Panc1 (cell line): Measurements from ENCODE around the gene CPNE4. TPM values are rescaled to one million over a fixed set of nuclear protein-coding genes. Genes with fewer than 3 reads are reported as not detected.
A peak's percentile ranks its signal among the peaks of the same experiment; 100 is the strongest.

Experiments used
- ATAC-seq: fragments of 200-7000 bp; cut with Tn5 transposase; 2 replicates; pipeline ENCODE4 v1.9.1; 2020; ENCODE audit warnings: mild to moderate bottlenecking, moderate library complexity
- BruUV-seq: library from RNA; stranded (reverse); fragments of 400-500 nt; replicated peaks from 2 replicates; lab custom pipeline; 2021; lab: Mats Ljungman, UMichigan
- CTCF ChIA-PET: fragments of 300-600 bp; sonication (Branson Sonifier 250); formaldehyde crosslinking; loops from one replicate; lab custom pipeline; 2022; ENCODE audit warnings: antibody characterized with exemption; lab: Charles Lee
- POLR2A ChIA-PET: fragments of 300-600 bp; sonication (Branson Sonifier 250); formaldehyde crosslinking; loops from one replicate; lab custom pipeline; 2022; ENCODE audit warnings: antibody characterized with exemption; lab: Charles Lee
- DNase-seq: peaks from one replicate; pipeline ENCODE4 v3.0.0-alpha.2; 2010; ENCODE audit warnings: low read depth, low spot score
- H3K27ac ChIP-seq: 2 replicates; pipeline ENCODE4 v1.5.1; 2011; ENCODE audit warnings: mild to moderate bottlenecking, low read length, inconsistent platforms
- H3K27me3 ChIP-seq: fragments of 200-500 bp; sonication (Bioruptor generic); 2 replicates; pipeline ENCODE4 v1.6.0; 2014; ENCODE audit warnings: low read length, inconsistent platforms; ENCODE audit not compliant: control insufficient read depth, insufficient read depth
- H3K36me3 ChIP-seq: fragments of 200-500 bp; sonication (Bioruptor generic); 2 replicates; pipeline ENCODE4 v1.5.1; 2014; ENCODE audit warnings: inconsistent platforms, mild to moderate bottlenecking, low read length, moderate library complexity; ENCODE audit not compliant: control insufficient read depth, insufficient read depth
- H3K4me1 ChIP-seq: 2 replicates; pipeline ENCODE4 v1.5.1; 2011; ENCODE audit warnings: inconsistent platforms, mild to moderate bottlenecking, low read length, moderate library complexity; ENCODE audit not compliant: control insufficient read depth, insufficient read depth
- H3K4me3 ChIP-seq, 2 experiments: 2 replicates each; pipeline ENCODE4 v1.5.1; 2011 to 2012; ENCODE audit warnings: low read depth in 2 of 2, low read length in 2 of 2, mild to moderate bottlenecking in 2 of 2, inconsistent platforms in 1 of 2, moderate library complexity in 1 of 2
- H3K9me3 ChIP-seq: fragments of 200-500 bp; sonication (Bioruptor generic); 2 replicates; pipeline ENCODE4 v1.5.1; 2014; ENCODE audit warnings: low read depth, mild to moderate bottlenecking, inconsistent platforms, low read length, moderate library complexity; ENCODE audit not compliant: control insufficient read depth, insufficient read depth
- POLR2AphosphoS5 ChIP-seq: IDR thresholded peaks from 2 replicates; pipeline ENCODE4 v1.6.1; 2012; ENCODE audit warnings: mild to moderate bottlenecking, low read depth, low read length, moderate library complexity
- REST ChIP-seq, 2 experiments: IDR thresholded peaks; 2 replicates each; pipeline ENCODE4 v1.6.1; 2011 to 2012; ENCODE audit warnings: low read depth in 2 of 2, control low read depth in 1 of 2, low read length in 1 of 2, mild to moderate bottlenecking in 1 of 2, moderate library complexity in 1 of 2; ENCODE audit not compliant: insufficient read depth in 1 of 2
- SIN3A ChIP-seq: IDR thresholded peaks from 2 replicates; pipeline ENCODE4 v1.6.1; 2012; ENCODE audit warnings: low read depth, mild to moderate bottlenecking, low read length, moderate library complexity, borderline replicate concordance; ENCODE audit not compliant: insufficient read depth
- TCF7L2 ChIP-seq: IDR thresholded peaks from 2 replicates; pipeline ENCODE4 v1.6.1; 2011; ENCODE audit warnings: mild to moderate bottlenecking, low read depth, low read length, inconsistent platforms
- in situ Hi-C: cut with HindIII; loops from 2 replicates; pipeline ENCODE4 v1.10.0; 2016; ENCODE audit warnings: low sequenced_read_pairs, low pct_unique_long_range_greater_than_20kb
- intact Hi-C: fragments of 100-400 bp; cut with micrococcal nuclease; formaldehyde crosslinking; loops from one replicate; pipeline ENCODE4 v1.10.0; 2022; ENCODE audit not compliant: unreplicated experiment
- total RNA-seq: library from RNA; stranded (reverse); gene quantifications from one replicate; pipeline ENCODE4 v1.2.1, GENCODE V29; 2021; ENCODE audit not compliant: unreplicated experiment
- TF ChIP-seq, protein P1 (sequence below): fragments of 450-650 bp; IDR thresholded peaks from 2 replicates; pipeline ENCODE4 v1.5.1; 2017; ENCODE audit warnings: mild to moderate bottlenecking

The CPNE4 gene
- total RNA-seq, 1 experiment from 2014 or later: not detected

DNA sequence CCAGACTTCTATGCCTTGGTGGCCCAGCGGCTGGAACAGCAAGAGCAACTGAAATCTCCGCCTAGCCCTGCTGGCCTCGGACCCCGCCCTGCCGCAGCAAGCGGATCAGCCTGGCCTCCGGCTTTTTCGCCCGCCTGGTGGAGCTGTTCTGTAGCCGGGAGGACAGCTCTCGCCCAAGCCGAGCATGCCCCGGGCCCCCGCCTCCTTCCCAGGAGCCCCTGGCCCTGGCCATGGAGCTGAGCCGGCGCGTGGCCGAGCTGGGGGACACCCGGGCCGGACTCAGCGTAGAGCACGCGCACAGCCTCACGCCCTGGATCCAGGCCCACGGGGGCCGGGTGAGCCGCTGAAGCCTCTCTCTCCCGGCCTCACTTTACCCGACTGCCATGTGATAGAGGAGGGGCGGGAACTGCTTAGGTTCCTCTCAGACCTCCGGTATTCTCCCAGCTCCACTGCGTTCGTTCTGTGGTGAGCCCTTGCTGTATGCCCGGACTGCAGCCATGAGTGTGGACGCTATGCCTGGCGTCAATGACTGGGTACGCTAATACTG, 507.9 kb downstream of the CPNE4 start:
- in situ Hi-C loops: no loop called here
- CTCF ChIA-PET: no interaction called here

GRCh38 chr3:131518680-131519079, 516.1 kb downstream of the CPNE4 start:
- Histone ChIP-seq H3K27me3 (peaks cover 5% of the 10 kb centered on the region; the same call in 1 of the 2 replicates), H3K4me1 (no peaks in the 10 kb centered on the region), H3K27ac (no peak overlapping the region), H3K4me3 (no peak overlapping the region), H3K9me3 (no peaks in the 10 kb centered on the region), H3K36me3 (no peaks in the 10 kb centered on the region)
- in situ Hi-C loops: no loop called here
- ATAC-seq (no peak), DNase-seq (no peak)
- CTCF ChIA-PET: no interaction called here
- POLR2A ChIA-PET: no interaction called here
- intact Hi-C loops: no loop called here
- TF ChIP-seq, protein P1, sequence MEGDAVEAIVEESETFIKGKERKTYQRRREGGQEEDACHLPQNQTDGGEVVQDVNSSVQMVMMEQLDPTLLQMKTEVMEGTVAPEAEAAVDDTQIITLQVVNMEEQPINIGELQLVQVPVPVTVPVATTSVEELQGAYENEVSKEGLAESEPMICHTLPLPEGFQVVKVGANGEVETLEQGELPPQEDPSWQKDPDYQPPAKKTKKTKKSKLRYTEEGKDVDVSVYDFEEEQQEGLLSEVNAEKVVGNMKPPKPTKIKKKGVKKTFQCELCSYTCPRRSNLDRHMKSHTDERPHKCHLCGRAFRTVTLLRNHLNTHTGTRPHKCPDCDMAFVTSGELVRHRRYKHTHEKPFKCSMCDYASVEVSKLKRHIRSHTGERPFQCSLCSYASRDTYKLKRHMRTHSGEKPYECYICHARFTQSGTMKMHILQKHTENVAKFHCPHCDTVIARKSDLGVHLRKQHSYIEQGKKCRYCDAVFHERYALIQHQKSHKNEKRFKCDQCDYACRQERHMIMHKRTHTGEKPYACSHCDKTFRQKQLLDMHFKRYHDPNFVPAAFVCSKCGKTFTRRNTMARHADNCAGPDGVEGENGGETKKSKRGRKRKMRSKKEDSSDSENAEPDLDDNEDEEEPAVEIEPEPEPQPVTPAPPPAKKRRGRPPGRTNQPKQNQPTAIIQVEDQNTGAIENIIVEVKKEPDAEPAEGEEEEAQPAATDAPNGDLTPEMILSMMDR: no peak
- no peak for TF ChIP-seq POLR2AphosphoS5
- no peak for TF ChIP-seq SIN3A
- TF ChIP-seq TCF7L2: no peak
- no peak for TF ChIP-seq REST (IDR thresholded peaks at IDR 0.05; ENCODE audit: insufficient read depth in 1 of 2, low read depth in 2 of 2, low read length in 1 of 2)
- BruUV-seq: no TSS peak

More for the DNA sequence above, 507.9 kb downstream of the CPNE4 start:
- TF ChIP-seq POLR2AphosphoS5 (no peak), REST (IDR thresholded peaks at IDR 0.05; ENCODE audit: insufficient read depth in 1 of 2, low read depth in 2 of 2, low read length in 1 of 2) (no peak)
- TF ChIP-seq, protein P1: peak; percentile 22; the same call in 1 of the 2 replicates
- Histone ChIP-seq H3K27ac (no peak overlapping the region), H3K4me1 (no peaks in the 10 kb centered on the region), H3K9me3 (no peaks in the 10 kb centered on the region), H3K36me3 (no peaks in the 10 kb centered on the region; the same call in 1 of the 2 replicates), H3K4me3 (no peak overlapping the region), H3K27me3 (peaks cover 14% of the 10 kb centered on the region)
- intact Hi-C loops: no loop called here
- no TSS peak for BruUV-seq
- DNase-seq (no peak), ATAC-seq (peak; percentile 81)
- POLR2A ChIA-PET: no interaction called here
